ENCODE results near the gene SWI5. TPM values are rescaled to one million over a fixed set of nuclear protein-coding genes. Genes with fewer than 3 reads are reported as not detected.

SWI5 gene
- total and polyA plus RNA-seq, 9 of the 15 experiments (the other 6 are each of a cell fraction or from before 2014, with no cell fraction given), result 62.8 to 133 (median 95.9) TPM

- TF ChIP-seq MIER1 (IDR thresholded peaks at IDR 0.05; ENCODE audit: low read depth), result no peak
- peak; percentile 62; the same call in 1 of the 2 replicates for TF ChIP-seq ZNF165 (CRISPR knock-in tag; IDR thresholded peaks at IDR 0.05; ENCODE audit: borderline replicate concordance)
- TF ChIP-seq FOXJ2 (tag; IDR thresholded peaks at IDR 0.05), result no peak
- TF ChIP-seq XRCC5 (IDR thresholded peaks at IDR 0.05; ENCODE audit: low read depth, low read length), result peak; percentile 28
- TF ChIP-seq DMBX1 (CRISPR knock-in tag; IDR thresholded peaks at IDR 0.05; ENCODE audit: borderline replicate concordance), result peak; percentile 83
- TF ChIP-seq MXD1 (CRISPR knock-in tag; IDR thresholded peaks at IDR 0.05; ENCODE audit: borderline replicate concordance, poor library complexity, severe bottlenecking), result peak; percentile 6
- peak; percentile 68; the same call in 1 of the 2 replicates for TF ChIP-seq MAFK (IDR thresholded peaks at IDR 0.05; ENCODE audit: low read length)
- TF ChIP-seq YY1 (IDR thresholded peaks at IDR 0.05; ENCODE audit: borderline replicate concordance in 1 of 3, control insufficient read depth in 1 of 3, extremely low read depth in 1 of 3, insufficient read depth in 3 of 3, insufficient read length in 1 of 3, insufficient replicate concordance in 2 of 3, low read depth in 1 of 3, low read length in 2 of 3), result peak in 1 of 3 experiments; percentile 37
- TF ChIP-seq STAT5A (IDR thresholded peaks at IDR 0.05; ENCODE audit: borderline replicate concordance, low read length), result peak; percentile 71
- no peak for TF ChIP-seq TAF9B (IDR thresholded peaks at IDR 0.05; ENCODE audit: partially characterized antibody)
- no peak for TF ChIP-seq CEBPG (CRISPR knock-in tag; IDR thresholded peaks at IDR 0.05)
- peak in 1 of 2 experiments; percentile 89; a peak in 2 of 4 replicates for TF ChIP-seq CEBPG (tag; conservative IDR thresholded peaks at IDR 0.05 in 1 of 2, IDR thresholded peaks at IDR 0.05 in 1 of 2)
- TF ChIP-seq LARP7 (IDR thresholded peaks at IDR 0.05), result no peak
- TF ChIP-seq NR4A1 (CRISPR knock-in tag; IDR thresholded peaks at IDR 0.05), result no peak
- TF ChIP-seq NR4A1 (tag; IDR thresholded peaks at IDR 0.05), result peak; percentile 51; the same call in 1 of the 2 replicates
- peak; percentile 35 for TF ChIP-seq CHD1 (IDR thresholded peaks at IDR 0.05; ENCODE audit: low read length)
- peak; percentile 77 for TF ChIP-seq PML (IDR thresholded peaks at IDR 0.05; ENCODE audit: low read length)
- peak; percentile 93 for TF ChIP-seq ZKSCAN1 (IDR thresholded peaks at IDR 0.05; ENCODE audit: low read depth, low read length)
- no peak for TF ChIP-seq RBM39 (optimal IDR thresholded peaks at IDR 0.05; ENCODE audit: low read depth, low read length)
- no peak for TF ChIP-seq MTA3 (IDR thresholded peaks at IDR 0.05; ENCODE audit: borderline replicate concordance)
- TF ChIP-seq ZNF311 (CRISPR knock-in tag; IDR thresholded peaks at IDR 0.05), result peak; percentile 46; the same call in 1 of the 2 replicates
- no peak for TF ChIP-seq ZNF143 (CRISPR knock-in tag; IDR thresholded peaks at IDR 0.05)
- peak in 1 of 2 experiments; percentile 90; a peak in 2 of 4 replicates for TF ChIP-seq TEAD1 (CRISPR knock-in tag; IDR thresholded peaks at IDR 0.05)
These were observed 20.5 kb downstream of the SWI5 start (continued) for GRCh38 chr9:128296340-128297220.
